ENCODE data around the gene F12. TPM values are rescaled to one million over a fixed set of nuclear protein-coding genes. Genes with fewer than 3 reads are reported as not detected.

F12 gene
- total RNA-seq, 4 donors from 2014 or later: 2.6 to 20.1 (median 5.6) TPM

- H3K9me3 ChIP-seq: no peaks in the 10 kb centered on the region
- H3K4me3 ChIP-seq: no peak overlapping the region
- H3K36me3 ChIP-seq: no peaks in the 10 kb centered on the region
- H3K27me3 ChIP-seq: peaks cover 27% of the 10 kb centered on the region
- no peak for TF ChIP-seq CTCF (IDR thresholded peaks at IDR 0.05)
- TF ChIP-seq POLR2A (IDR thresholded peaks at IDR 0.05): no peak
- TF ChIP-seq POLR2AphosphoS5 (IDR thresholded peaks at IDR 0.05): no peak
- no peak for TF ChIP-seq EP300 (IDR thresholded peaks at IDR 0.05; ENCODE audit: low read depth)
- 93% methylated on average over 10 of the region's 10 CpGs; no CpG with 5 or more reads in 1 of the 2 donors for WGBS, 2 donors (ENCODE audit: low coverage in 1 of 2)
- H3K27ac ChIP-seq: no peak overlapping the region
- peaks cover 0 to 11% (median 11%) of the 10 kb centered on the region in 4 donors for H3K4me1 ChIP-seq
- in situ Hi-C loops (cut with MboI; ENCODE audit: low pct_ligation_motif_present in 1 of 4, low pct_unique_long_range_greater_than_20kb in 1 of 4, low sequenced_read_pairs in 3 of 4): loop anchor here in 3 of 4 donors (10.0 to 25.0 kb wide), 3 partner anchors 48 to 115 kb away; partner anchors contain the start of genes DOK3 (in 2 of the 3), DDX41 (in 1 of the 3) and PRR7 (in 1 of the 3)
- intact Hi-C loops (cut with DNase I; ENCODE audit: low total_unique reads): no loop called here
- no peak for DNase-seq
Measured at GRCh38 chr5:177396807-177397206, 12.6 kb downstream of the F12 start.

- TF ChIP-seq POLR2AphosphoS5 (IDR thresholded peaks at IDR 0.05) (no peak), EP300 (IDR thresholded peaks at IDR 0.05; ENCODE audit: low read depth) (no peak), POLR2A (IDR thresholded peaks at IDR 0.05) (no peak), CTCF (IDR thresholded peaks at IDR 0.05) (no peak)
- Histone ChIP-seq H3K4me1 (peaks cover 0 to 11% (median 11%) of the 10 kb centered on the region in 4 donors), H3K27me3 (peaks cover 19% of the 10 kb centered on the region), H3K9me3 (no peaks in the 10 kb centered on the region), H3K27ac (no peak overlapping the region), H3K36me3 (no peaks in the 10 kb centered on the region), H3K4me3 (no peak overlapping the region)
- no peak for DNase-seq
- 81% methylated on average over 7 of the region's 8 CpGs; no CpG with 5 or more reads in 1 of the 2 donors for WGBS, 2 donors (ENCODE audit: low coverage in 1 of 2)
- intact Hi-C loops (cut with DNase I; ENCODE audit: low total_unique reads): no loop called here
- in situ Hi-C loops (cut with MboI; ENCODE audit: low pct_ligation_motif_present in 1 of 4, low pct_unique_long_range_greater_than_20kb in 1 of 4, low sequenced_read_pairs in 3 of 4): loop anchor here in 3 of 4 donors (10.0 to 25.0 kb wide), 3 partner anchors 49 to 116 kb away; partner anchors contain the start of genes DOK3 (in 2 of the 3), DDX41 (in 1 of the 3) and PRR7 (in 1 of the 3)
Measured at GRCh38 chr5:177396078-177396477, 13.3 kb downstream of the F12 start.

GRCh38 chr5:177393990-177394389, 15.4 kb downstream of the F12 start:
- H3K27me3 ChIP-seq: no peaks in the 10 kb centered on the region
- intact Hi-C loops (cut with DNase I; ENCODE audit: low total_unique reads): loop anchor here (2.0 kb wide), 1 partner anchor 107 kb away; no protein-coding TSS in a partner anchor
- WGBS, 2 donors (ENCODE audit: low coverage in 1 of 2): 79% methylated on average over 5 of the region's 5 CpGs; no CpG with 5 or more reads in 1 of the 2 donors
- no peak for DNase-seq
- peaks cover 0 to 14% (median 6%) of the 10 kb centered on the region in 4 donors for H3K4me1 ChIP-seq
- H3K4me3 ChIP-seq: no peak overlapping the region
- H3K27ac ChIP-seq: no peak overlapping the region
- no peaks in the 10 kb centered on the region for H3K9me3 ChIP-seq
- no peak for TF ChIP-seq EP300 (IDR thresholded peaks at IDR 0.05; ENCODE audit: low read depth)
- TF ChIP-seq POLR2A (IDR thresholded peaks at IDR 0.05): no peak
- no peak for TF ChIP-seq POLR2AphosphoS5 (IDR thresholded peaks at IDR 0.05)
- no peak for TF ChIP-seq CTCF (IDR thresholded peaks at IDR 0.05)
- in situ Hi-C loops (cut with MboI; ENCODE audit: low pct_ligation_motif_present in 1 of 4, low pct_unique_long_range_greater_than_20kb in 1 of 4, low sequenced_read_pairs in 3 of 4): loop anchor here in 3 of 4 donors (5.0 to 25.0 kb wide), 5 partner anchors 51 to 118 kb away; partner anchors contain the start of genes DOK3 (in 2 of the 3), PRR7 (in 2 of the 3) and DDX41 (in 1 of the 3)
- H3K36me3 ChIP-seq: no peaks in the 10 kb centered on the region

GRCh38 chr5:177393206-177393765, 16.1 kb downstream of the F12 start:
- Histone ChIP-seq H3K9me3 (no peaks in the 10 kb centered on the region), H3K36me3 (no peaks in the 10 kb centered on the region), H3K27me3 (no peaks in the 10 kb centered on the region), H3K27ac (no peak overlapping the region), H3K4me1 (peaks cover 0 to 14% (median 6%) of the 10 kb centered on the region in 4 donors), H3K4me3 (no peak overlapping the region)
- in situ Hi-C loops (cut with MboI; ENCODE audit: low pct_ligation_motif_present in 1 of 4, low pct_unique_long_range_greater_than_20kb in 1 of 4, low sequenced_read_pairs in 3 of 4) (loop anchor here in 3 of 4 donors (5.0 to 25.0 kb wide), 5 partner anchors 52 to 119 kb away; partner anchors contain the start of genes DOK3 (in 2 of the 3), PRR7 (in 2 of the 3) and DDX41 (in 1 of the 3)), intact Hi-C loops (cut with DNase I; ENCODE audit: low total_unique reads) (loop anchor here (2.0 kb wide), 1 partner anchor 108 kb away; no protein-coding TSS in a partner anchor)
- TF ChIP-seq POLR2A (IDR thresholded peaks at IDR 0.05) (no peak), EP300 (IDR thresholded peaks at IDR 0.05; ENCODE audit: low read depth) (no peak), POLR2AphosphoS5 (IDR thresholded peaks at IDR 0.05) (no peak), CTCF (IDR thresholded peaks at IDR 0.05) (no peak)
- DNase-seq: no peak
- WGBS, 2 donors (ENCODE audit: low coverage in 1 of 2): 64 to 67% methylated on average over 1 of the region's 1 CpG

Measured in transverse colon (tissue), 4 donors.